Measurements from ENCODE around the gene WDPCP. TPM values are rescaled to one million over a fixed set of nuclear protein-coding genes. Genes with fewer than 3 reads are reported as not detected.

The WDPCP gene, protein sequence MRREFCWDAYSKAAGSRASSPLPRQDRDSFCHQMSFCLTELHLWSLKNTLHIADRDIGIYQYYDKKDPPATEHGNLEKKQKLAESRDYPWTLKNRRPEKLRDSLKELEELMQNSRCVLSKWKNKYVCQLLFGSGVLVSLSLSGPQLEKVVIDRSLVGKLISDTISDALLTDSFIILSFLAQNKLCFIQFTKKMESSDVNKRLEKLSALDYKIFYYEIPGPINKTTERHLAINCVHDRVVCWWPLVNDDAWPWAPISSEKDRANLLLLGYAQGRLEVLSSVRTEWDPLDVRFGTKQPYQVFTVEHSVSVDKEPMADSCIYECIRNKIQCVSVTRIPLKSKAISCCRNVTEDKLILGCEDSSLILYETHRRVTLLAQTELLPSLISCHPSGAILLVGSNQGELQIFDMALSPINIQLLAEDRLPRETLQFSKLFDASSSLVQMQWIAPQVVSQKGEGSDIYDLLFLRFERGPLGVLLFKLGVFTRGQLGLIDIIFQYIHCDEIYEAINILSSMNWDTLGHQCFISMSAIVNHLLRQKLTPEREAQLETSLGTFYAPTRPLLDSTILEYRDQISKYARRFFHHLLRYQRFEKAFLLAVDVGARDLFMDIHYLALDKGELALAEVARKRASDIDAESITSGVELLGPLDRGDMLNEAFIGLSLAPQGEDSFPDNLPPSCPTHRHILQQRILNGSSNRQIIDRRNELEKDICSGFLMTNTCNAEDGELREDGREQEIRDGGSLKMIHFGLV
- 11.2 and 14.3 TPM in 2 replicates for total RNA-seq

DNA sequence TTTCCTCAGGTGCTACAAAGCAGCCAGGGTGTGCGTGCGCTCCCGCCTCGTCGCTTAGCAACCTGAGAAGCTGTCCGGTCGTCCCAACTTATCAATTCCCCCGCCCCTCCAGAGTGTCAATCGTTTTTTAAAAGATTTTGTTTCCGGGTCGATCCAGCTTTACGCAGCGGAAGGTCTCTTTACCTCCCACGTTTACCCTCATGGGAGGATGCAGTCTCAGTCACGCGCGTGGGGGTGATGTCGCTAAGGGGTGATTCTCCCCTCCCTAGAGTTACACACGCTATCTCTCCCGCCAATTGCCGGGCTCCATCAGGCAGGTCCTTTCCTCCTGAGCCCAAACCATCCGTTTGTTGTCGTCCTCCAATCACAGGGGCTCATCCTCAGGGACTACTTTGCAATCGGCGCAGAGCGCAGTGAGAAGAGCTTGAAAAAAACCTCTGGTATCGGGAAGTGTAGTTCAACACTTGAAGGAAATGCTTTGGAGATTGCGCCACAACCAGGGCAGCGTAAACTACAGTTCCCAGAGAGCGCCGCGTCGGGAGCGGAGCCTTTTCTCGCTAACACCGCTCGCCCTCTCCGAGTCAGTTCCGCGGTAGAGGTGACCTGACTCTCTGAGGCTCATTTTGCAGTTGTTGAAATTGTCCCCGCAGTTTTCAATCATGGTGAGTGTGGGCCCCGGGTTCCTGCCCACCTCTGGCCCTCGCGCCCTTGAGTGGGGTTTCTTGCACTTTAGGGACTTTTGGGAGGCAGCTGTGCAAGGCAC is at the start of gene WDPCP, which contains the start of gene MDH1:
Gene WDPCP, minus strand, starts transcription at position 93 of the 763 bp plus-strand sequence. CDS start 206 bp downstream, outside the sequence.
Gene MDH1, plus strand, starts transcription at position 579 of the 763 bp plus-strand sequence. Its CDS starts 81 bp downstream, at position 660.

Small RNAs within 50 kb of the gene (small RNA-seq; reads per million reads assigned to genes)
- gene RF00017 (ENCODE audit: low replicate concordance): not detected

Other genes with a start within 250 kb of the WDPCP start
- 143 and 192 TPM in 2 replicates for gene MDH1, start 486 bp upstream of the WDPCP start, total RNA-seq

Measured in placental pericyte (primary cell).